SIG-M5 (cell line): ENCODE results near the gene ACBD3.

Experiments
- DNase-seq: peaks from one replicate; lab custom pipeline; 2025; lab: John Stamatoyannopoulos, UW

The ACBD3 gene

DNA sequence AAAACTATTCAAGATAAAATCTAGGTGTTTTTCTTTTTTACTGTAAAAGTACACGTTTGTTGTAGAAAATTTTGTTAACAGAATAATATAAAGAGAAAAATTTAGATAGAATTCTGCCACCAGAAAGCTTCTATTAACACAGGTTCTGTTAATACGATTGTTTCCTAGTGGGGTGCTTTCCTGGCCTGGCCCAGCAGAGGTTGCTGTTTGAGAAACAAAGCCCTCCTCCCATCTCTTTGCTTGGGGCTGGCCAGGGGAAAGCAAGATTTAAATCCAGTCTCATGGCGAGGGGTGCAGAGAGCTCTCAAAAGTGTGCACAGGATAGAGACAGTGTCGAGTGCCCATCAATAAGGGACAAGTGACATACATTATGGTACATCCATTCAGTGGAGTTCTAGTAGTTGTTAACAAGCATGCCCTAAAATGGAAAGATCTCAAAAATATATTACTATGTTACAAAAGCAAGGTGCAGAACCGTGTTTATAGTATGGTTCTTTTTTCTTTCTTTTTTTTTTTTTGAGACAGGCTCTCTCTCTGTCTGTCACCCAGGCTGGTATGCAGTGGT lies 14.6 kb upstream of the ACBD3 start:
- DNase-seq, result no peak

- no peak for DNase-seq
Measured at GRCh38 chr1:226199971-226200370, 13.4 kb upstream of the ACBD3 start.

DNA sequence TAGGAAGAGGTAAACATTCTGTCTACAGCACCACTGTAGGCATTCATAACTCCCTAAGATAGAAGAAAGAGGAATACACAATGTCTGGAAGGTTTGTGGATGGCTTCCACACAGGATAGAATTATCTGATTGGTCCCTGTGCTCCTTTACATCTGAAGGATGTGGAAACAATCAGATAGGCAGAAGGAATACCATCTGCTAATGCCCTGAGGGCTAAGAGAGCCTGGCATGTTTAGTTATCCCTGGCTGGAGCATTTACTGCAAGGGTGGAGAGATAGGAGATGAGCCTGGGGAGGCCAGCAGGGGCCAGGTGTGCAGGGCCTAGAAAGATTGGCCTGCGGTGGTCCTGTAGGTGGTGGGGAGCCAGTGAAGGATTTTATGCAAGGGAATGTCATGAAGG lies 8.6 kb upstream of the ACBD3 start:
- DNase-seq, result no peak

GRCh38 chr1:226187380-226187779 lies 839 bp upstream of the ACBD3 start:
- no peak for DNase-seq

DNA sequence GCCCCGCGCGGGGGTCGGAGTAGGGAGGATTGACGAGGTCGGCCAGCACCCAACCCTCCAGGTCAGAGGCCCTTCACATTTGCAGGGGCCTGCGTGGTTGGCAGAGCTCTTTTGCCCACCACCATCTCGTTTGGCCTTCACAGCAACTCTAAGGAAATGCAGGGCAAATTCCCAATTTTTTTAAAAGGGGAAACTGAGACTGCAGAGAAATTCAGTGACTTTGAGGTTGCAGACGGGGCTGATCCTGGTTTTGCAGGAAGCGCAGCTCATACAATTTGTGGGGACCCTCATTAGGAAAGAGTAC lies 430 bp upstream of the ACBD3 start:
- DNase-seq, result no peak

GRCh38 chr1:226185141-226186036 lies 1.2 kb downstream of the ACBD3 start:
- DNase-seq, result no peak

GRCh38 chr1:226181996-226182714 lies 4.4 kb downstream of the ACBD3 start:
- peak; percentile 64 for DNase-seq

DNA sequence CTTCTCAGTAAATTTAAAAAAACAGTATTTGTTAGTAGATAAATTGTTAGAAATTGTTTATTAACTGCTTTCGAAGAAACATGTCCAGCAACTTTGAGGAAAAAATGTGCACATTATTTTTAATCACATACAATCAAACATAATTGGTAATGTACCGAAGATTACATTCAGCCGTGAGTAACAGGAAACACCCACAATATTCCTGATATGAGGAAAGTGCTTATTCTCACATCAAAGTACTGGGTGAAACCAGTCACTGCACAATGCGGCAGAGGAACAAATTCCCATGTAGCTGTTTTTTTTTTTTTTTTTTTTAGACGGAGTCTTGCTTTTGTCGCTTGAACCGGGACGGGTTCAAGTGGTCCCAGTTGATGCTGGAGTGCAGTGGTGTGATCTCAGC lies 9.7 kb downstream of the ACBD3 start:
- no peak for DNase-seq

- DNase-seq, result no peak
Measured at GRCh38 chr1:226172589-226172988, 14.0 kb downstream of the ACBD3 start.

DNA sequence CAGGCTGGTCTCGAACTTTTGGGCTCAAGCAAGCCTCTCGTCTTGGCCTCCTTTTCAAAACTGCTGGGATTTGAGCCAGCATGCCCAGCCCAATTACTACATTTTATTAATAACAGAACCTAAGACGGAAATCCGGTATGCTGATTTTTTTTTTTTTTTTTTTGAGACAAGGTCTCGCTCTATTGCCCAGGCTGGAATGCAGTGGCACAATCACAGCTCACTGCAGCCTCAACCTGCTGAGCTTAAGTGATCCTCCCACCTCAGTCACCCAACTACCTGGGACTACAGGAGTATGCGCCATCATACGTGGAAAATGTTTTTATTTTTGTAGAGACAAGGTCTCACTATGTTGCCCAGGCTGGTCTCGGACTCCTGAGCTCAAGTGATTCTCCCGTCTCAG lies 20.2 kb downstream of the ACBD3 start:
- no peak for DNase-seq

GRCh38 chr1:226164154-226164553 lies 22.4 kb downstream of the ACBD3 start:
- no peak for DNase-seq

DNA sequence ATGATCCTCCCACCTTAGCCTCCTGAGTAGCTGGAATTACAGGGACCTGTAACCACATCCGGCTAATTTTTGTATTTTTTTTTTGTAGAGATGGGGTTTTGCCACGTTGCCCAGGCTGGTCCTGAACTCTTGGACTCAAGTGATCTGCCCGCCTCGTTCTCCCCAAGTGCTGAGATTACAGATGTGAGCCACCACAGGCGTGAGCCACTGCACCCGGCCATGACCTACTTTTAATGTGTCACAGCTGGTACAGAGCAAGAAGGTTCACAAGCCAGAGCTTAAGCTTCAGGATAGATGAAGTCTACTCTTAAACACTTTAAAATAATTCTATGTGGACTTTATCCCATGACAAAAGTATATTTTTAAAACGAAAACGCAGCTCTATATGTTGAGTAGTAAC lies 23.6 kb downstream of the ACBD3 start:
- no peak for DNase-seq

DNA sequence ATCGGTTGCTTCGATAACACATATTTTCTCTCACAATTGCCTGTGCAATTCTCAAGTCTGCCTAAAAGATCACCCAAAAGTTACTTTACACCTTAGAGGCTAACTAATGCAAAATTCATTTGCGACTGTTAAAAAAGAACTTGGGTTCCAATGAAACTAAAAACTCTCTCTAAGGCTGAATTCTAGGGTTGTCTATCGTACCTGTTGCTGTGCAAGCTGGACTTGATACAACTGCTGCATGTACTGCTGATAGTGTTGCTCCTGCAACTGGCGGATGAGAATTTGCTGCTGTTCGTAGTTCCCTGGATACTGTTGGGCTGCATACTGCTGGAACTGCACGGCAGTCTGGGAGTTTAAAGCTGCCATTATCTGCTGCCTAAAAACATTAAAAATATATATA lies 27.6 kb downstream of the ACBD3 start:
- DNase-seq, result no peak

DNA sequence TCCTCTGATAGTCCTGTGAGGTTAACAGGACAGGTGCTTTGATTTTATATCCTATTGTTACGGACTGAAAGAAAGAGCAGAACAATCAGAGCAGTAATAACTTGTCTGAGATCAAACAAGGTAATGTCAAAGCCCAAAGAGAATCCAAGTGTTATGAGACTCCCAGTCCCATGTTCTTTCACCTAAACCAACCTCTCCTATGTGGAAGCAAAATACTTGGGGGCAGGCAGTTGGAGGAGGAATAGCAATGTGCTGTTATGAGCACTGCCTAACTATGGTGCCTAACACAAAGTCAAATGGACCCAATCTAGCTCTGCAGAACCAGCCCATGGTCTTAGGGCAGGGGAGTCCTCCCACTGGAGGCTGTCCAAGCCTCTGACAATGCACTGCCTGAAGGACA lies 28.1 kb downstream of the ACBD3 start:
- no peak for DNase-seq

DNA sequence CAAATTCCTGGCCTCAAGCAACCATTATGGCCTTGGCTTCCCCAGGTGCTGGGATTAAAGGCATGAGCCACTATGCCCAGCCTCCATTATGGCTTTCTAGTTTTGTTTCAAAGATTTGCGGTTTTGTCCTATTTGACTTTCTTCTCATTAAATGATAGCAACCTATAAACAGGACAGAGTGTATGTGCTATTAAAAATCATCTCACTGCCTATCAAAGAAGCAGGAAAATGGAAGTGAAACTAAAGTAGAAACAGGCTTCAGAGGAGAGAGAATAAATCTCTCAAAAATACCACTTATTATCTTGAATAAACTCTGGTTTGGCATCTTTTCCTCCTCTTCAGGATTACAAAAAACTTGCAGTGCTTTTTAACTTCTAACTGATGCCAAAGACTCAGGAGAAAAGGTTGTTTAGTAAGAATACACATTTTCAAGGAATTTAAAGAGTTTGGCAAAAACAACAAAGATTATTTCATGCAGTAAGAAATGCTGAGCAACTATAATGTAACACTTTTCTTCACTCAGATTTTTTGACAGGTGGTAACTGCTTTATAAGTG lies 28.7 kb downstream of the ACBD3 start:
- no peak for DNase-seq

DNA sequence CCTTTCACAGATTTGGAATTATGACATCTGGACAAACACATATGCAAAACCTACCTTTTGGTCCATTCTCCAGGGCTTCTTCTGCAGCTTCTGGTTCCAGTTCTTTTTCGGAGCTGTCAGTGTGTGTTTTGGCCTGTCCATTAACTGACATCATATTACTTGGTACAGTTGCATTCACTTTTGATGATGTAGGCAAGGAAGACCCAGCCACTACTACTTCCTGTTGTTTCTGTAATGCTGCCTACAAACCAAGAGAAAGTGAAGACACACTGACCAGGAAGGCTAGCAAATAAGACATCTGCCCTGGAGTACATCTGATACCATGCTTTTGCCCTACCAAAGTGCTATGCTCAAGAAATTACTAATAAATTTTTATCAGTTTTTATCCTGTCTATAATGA lies 31.9 kb downstream of the ACBD3 start:
- DNase-seq, result no peak

- no peak for DNase-seq
Measured at GRCh38 chr1:226149806-226150205, 36.7 kb downstream of the ACBD3 start.

DNA sequence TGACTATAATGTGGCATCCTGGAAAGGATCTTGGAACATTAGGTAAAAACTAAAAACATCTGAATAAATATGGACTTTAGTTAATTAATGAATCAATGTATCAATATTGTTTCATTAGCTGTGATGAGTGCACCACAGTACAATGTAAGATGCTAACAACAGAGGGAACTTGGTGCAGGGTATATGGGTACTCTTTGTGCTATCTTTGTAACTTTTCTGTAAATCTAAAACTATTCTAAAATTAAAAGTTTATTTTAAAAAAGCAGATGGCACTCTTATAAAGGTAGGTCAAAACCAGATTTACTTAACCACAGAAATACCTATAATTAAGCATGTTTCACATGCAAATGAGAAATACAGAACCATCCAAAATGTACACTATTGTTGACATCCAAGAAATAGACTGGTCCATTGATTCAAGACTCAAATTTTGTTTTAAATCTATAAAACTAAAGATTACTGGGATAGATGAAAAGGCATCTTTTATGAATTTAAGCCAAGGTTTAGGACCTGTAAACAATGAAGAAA lies 38.4 kb downstream of the ACBD3 start:
- DNase-seq, result no peak

GRCh38 chr1:226144045-226144444 lies 42.5 kb downstream of the ACBD3 start:
- DNase-seq, result no peak

- DNase-seq, result no peak
Measured at GRCh38 chr1:226135709-226136108, 50.8 kb downstream of the ACBD3 start.

DNA sequence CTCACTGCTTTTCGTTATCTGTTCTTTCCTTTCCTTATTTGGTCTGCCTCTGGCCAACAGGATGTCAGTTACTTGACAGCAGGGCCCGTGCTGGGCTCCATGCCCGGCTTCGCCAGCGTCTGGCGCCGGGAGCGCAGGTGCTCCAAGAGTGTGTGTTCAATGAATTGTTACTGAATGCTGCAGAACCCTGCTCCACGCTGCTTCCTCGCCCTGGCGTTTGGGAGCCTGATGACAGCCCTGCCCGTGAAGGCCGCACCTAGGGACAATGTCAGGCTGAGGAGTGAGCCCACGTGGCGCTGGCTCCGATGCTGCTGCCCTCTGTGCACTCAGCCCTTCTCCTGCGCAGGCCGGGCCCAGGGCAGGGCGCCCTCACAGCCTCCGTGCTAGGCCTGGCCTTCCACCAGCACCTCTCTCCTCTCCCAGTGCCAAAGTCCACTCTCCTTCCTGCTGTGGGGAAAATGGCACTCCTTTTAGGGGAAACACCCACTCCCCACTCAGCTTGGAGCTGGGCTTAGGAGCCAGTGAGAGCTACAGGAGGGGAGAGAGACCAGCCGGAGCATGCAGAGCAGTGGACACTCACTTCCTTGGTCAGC lies 51.4 kb downstream of the ACBD3 start:
- DNase-seq, result no peak
